ENCODE results near the gene FLVCR2.

FLVCR2 gene

GRCh38 chr14:75649337-75649736 is 70.9 kb downstream of the FLVCR2 start:
- Histone ChIP-seq H3K27me3 (replicated peaks in 2 of 5; ENCODE audit: control insufficient read depth in 4 of 5, insufficient read depth in 5 of 5, low read length in 4 of 5) (no peaks in the 10 kb centered on the region), H3K27ac (ENCODE audit: insufficient read depth in 1 of 2, low read depth in 1 of 2, low read length in 2 of 2, poor library complexity in 1 of 2, severe bottlenecking in 2 of 2) (no peak overlapping the region), H3K4me1 (ENCODE audit: control extremely low read depth in 1 of 4, control insufficient read depth in 4 of 4, insufficient read depth in 4 of 4, low read length in 3 of 4) (no peaks in the 10 kb centered on the region), H3K36me3 (ENCODE audit: control insufficient read depth in 4 of 4, insufficient read depth in 4 of 4, low read length in 3 of 4) (peaks cover 19 to 63% (median 42%) of the 10 kb centered on the region in 4 experiments), H3K9me3 (ENCODE audit: control extremely low read depth in 1 of 5, control insufficient read depth in 4 of 5, insufficient read depth in 2 of 5, low read depth in 1 of 5, low read length in 4 of 5) (no peaks in the 10 kb centered on the region), H3K4me3 (ENCODE audit: control insufficient read depth in 1 of 7, extremely low read depth in 1 of 7, insufficient read depth in 4 of 7, low read depth in 2 of 7, low read length in 6 of 7) (no peak overlapping the region)
- no peak for DNase-seq
- POLR2A ChIA-PET: no interaction called here
- WGBS (ENCODE audit: insufficient coverage): no CpG with 5 or more reads among the region's 1 CpG
- CTCF ChIA-PET: interaction anchor here (0.7 to 9.5 kb wide), 6 partner anchors 7 to 134 kb away, joined by 3 to 221 read pairs (median 3); partner anchors contain the start of gene FLVCR2

- peaks cover 21 to 68% (median 44%) of the 10 kb centered on the region in 4 experiments for H3K36me3 ChIP-seq (ENCODE audit: control insufficient read depth in 4 of 4, insufficient read depth in 4 of 4, low read length in 3 of 4)
- ChIA-PET POLR2A (no interaction called here), CTCF (interaction anchor here (1.1 to 9.5 kb wide), 4 partner anchors 10 to 74 kb away, joined by 3 to 221 read pairs (median 4); partner anchors contain the start of gene FLVCR2)
- 100% methylated on average over 1 of the region's 1 CpG for WGBS (ENCODE audit: insufficient coverage)
- no peaks in the 10 kb centered on the region for H3K27me3 ChIP-seq (replicated peaks in 2 of 5; ENCODE audit: control insufficient read depth in 4 of 5, insufficient read depth in 5 of 5, low read length in 4 of 5)
- no peak overlapping the region for H3K4me3 ChIP-seq (ENCODE audit: control insufficient read depth in 1 of 7, extremely low read depth in 1 of 7, insufficient read depth in 4 of 7, low read depth in 2 of 7, low read length in 6 of 7)
- no peak for DNase-seq
- no peaks in the 10 kb centered on the region for H3K9me3 ChIP-seq (ENCODE audit: control extremely low read depth in 1 of 5, control insufficient read depth in 4 of 5, insufficient read depth in 2 of 5, low read depth in 1 of 5, low read length in 4 of 5)
- H3K27ac ChIP-seq (ENCODE audit: insufficient read depth in 1 of 2, low read depth in 1 of 2, low read length in 2 of 2, poor library complexity in 1 of 2, severe bottlenecking in 2 of 2): no peak overlapping the region
- H3K4me1 ChIP-seq (ENCODE audit: control extremely low read depth in 1 of 4, control insufficient read depth in 4 of 4, insufficient read depth in 4 of 4, low read length in 3 of 4): no peaks in the 10 kb centered on the region
Measured at GRCh38 chr14:75649773-75650172, 71.4 kb downstream of the FLVCR2 start.

- no peaks in the 10 kb centered on the region for H3K27me3 ChIP-seq (replicated peaks in 2 of 5; ENCODE audit: control insufficient read depth in 4 of 5, insufficient read depth in 5 of 5, low read length in 4 of 5)
- 100% methylated on average over 5 of the region's 5 CpGs for WGBS (ENCODE audit: insufficient coverage)
- H3K36me3 ChIP-seq (ENCODE audit: control insufficient read depth in 4 of 4, insufficient read depth in 4 of 4, low read length in 3 of 4): peaks cover 22 to 74% (median 50%) of the 10 kb centered on the region in 4 experiments
- POLR2A ChIA-PET: no interaction called here
- H3K4me3 ChIP-seq (ENCODE audit: control insufficient read depth in 1 of 7, extremely low read depth in 1 of 7, insufficient read depth in 4 of 7, low read depth in 2 of 7, low read length in 6 of 7): no peak overlapping the region
- no peak for DNase-seq
- no peaks in the 10 kb centered on the region for H3K4me1 ChIP-seq (ENCODE audit: control extremely low read depth in 1 of 4, control insufficient read depth in 4 of 4, insufficient read depth in 4 of 4, low read length in 3 of 4)
- CTCF ChIA-PET: interaction anchor here (0.6 to 9.5 kb wide), 5 partner anchors 11 to 111 kb away, joined by 3 to 221 read pairs (median 3); partner anchors contain the start of gene FLVCR2
- H3K9me3 ChIP-seq (ENCODE audit: control extremely low read depth in 1 of 5, control insufficient read depth in 4 of 5, insufficient read depth in 2 of 5, low read depth in 1 of 5, low read length in 4 of 5): no peaks in the 10 kb centered on the region
- H3K27ac ChIP-seq (ENCODE audit: insufficient read depth in 1 of 2, low read depth in 1 of 2, low read length in 2 of 2, poor library complexity in 1 of 2, severe bottlenecking in 2 of 2): no peak overlapping the region
Measured at GRCh38 chr14:75650253-75651058, 72.0 kb downstream of the FLVCR2 start.

GRCh38 chr14:75653563-75653962 is 75.1 kb downstream of the FLVCR2 start:
- POLR2A ChIA-PET: interaction anchor here (0.7 to 1.0 kb wide), 2 partner anchors 32 to 76 kb away, joined by 3 to 6 read pairs; no protein-coding TSS in a partner anchor
- Histone ChIP-seq H3K9me3 (ENCODE audit: control extremely low read depth in 1 of 5, control insufficient read depth in 4 of 5, insufficient read depth in 2 of 5, low read depth in 1 of 5, low read length in 4 of 5) (no peaks in the 10 kb centered on the region), H3K36me3 (ENCODE audit: control insufficient read depth in 4 of 4, insufficient read depth in 4 of 4, low read length in 3 of 4) (peaks cover 23 to 77% (median 51%) of the 10 kb centered on the region in 4 experiments), H3K4me3 (ENCODE audit: control insufficient read depth in 1 of 7, extremely low read depth in 1 of 7, insufficient read depth in 4 of 7, low read depth in 2 of 7, low read length in 6 of 7) (no peak overlapping the region), H3K27me3 (replicated peaks in 2 of 5; ENCODE audit: control insufficient read depth in 4 of 5, insufficient read depth in 5 of 5, low read length in 4 of 5) (no peaks in the 10 kb centered on the region), H3K4me1 (ENCODE audit: control extremely low read depth in 1 of 4, control insufficient read depth in 4 of 4, insufficient read depth in 4 of 4, low read length in 3 of 4) (peaks cover 0 to 3% (median 0%) of the 10 kb centered on the region in 4 experiments), H3K27ac (ENCODE audit: insufficient read depth in 1 of 2, low read depth in 1 of 2, low read length in 2 of 2, poor library complexity in 1 of 2, severe bottlenecking in 2 of 2) (no peak overlapping the region)
- CTCF ChIA-PET: interaction anchor here (0.9 to 9.5 kb wide), 12 partner anchors 30 to 522 kb away, joined by 3 to 221 read pairs (median 4); partner anchors contain the start of gene FLVCR2
- no CpG with 5 or more reads among the region's 1 CpG for WGBS (ENCODE audit: insufficient coverage)
- no peak for DNase-seq

GRCh38 chr14:75654127-75654732 is 75.8 kb downstream of the FLVCR2 start:
- DNase-seq: peak; percentile 61 to 81 (median 72)
- ChIA-PET POLR2A (interaction anchor here (0.7 to 1.0 kb wide), 2 partner anchors 33 to 77 kb away, joined by 3 to 6 read pairs; no protein-coding TSS in a partner anchor), CTCF (interaction anchor here (0.9 to 9.5 kb wide), 16 partner anchors 9 to 523 kb away, joined by 3 to 221 read pairs (median 4); partner anchors contain the start of gene FLVCR2)
- Histone ChIP-seq H3K4me1 (ENCODE audit: control extremely low read depth in 1 of 4, control insufficient read depth in 4 of 4, insufficient read depth in 4 of 4, low read length in 3 of 4) (peaks cover 0 to 8% (median under 1%) of the 10 kb centered on the region in 4 experiments), H3K27me3 (replicated peaks in 2 of 5; ENCODE audit: control insufficient read depth in 4 of 5, insufficient read depth in 5 of 5, low read length in 4 of 5) (no peaks in the 10 kb centered on the region), H3K36me3 (ENCODE audit: control insufficient read depth in 4 of 4, insufficient read depth in 4 of 4, low read length in 3 of 4) (peaks cover 21 to 73% (median 48%) of the 10 kb centered on the region in 4 experiments), H3K4me3 (ENCODE audit: control insufficient read depth in 1 of 7, extremely low read depth in 1 of 7, insufficient read depth in 4 of 7, low read depth in 2 of 7, low read length in 6 of 7) (no peak overlapping the region), H3K9me3 (ENCODE audit: control extremely low read depth in 1 of 5, control insufficient read depth in 4 of 5, insufficient read depth in 2 of 5, low read depth in 1 of 5, low read length in 4 of 5) (no peaks in the 10 kb centered on the region), H3K27ac (ENCODE audit: insufficient read depth in 1 of 2, low read depth in 1 of 2, low read length in 2 of 2, poor library complexity in 1 of 2, severe bottlenecking in 2 of 2) (no peak overlapping the region)
- WGBS (ENCODE audit: insufficient coverage): 14% methylated on average over 4 of the region's 4 CpGs

GRCh38 chr14:75655235-75655634 is 76.8 kb downstream of the FLVCR2 start:
- CTCF ChIA-PET: interaction anchor here (0.6 to 9.5 kb wide), 13 partner anchors 8 to 348 kb away, joined by 3 to 221 read pairs (median 4); partner anchors contain the start of gene FLVCR2
- DNase-seq: no peak
- 0% methylated on average over 1 of the region's 1 CpG for WGBS (ENCODE audit: insufficient coverage)
- peaks cover 0 to 16% (median 7%) of the 10 kb centered on the region in 4 experiments for H3K4me1 ChIP-seq (ENCODE audit: control extremely low read depth in 1 of 4, control insufficient read depth in 4 of 4, insufficient read depth in 4 of 4, low read length in 3 of 4)
- H3K27me3 ChIP-seq (replicated peaks in 2 of 5; ENCODE audit: control insufficient read depth in 4 of 5, insufficient read depth in 5 of 5, low read length in 4 of 5): no peaks in the 10 kb centered on the region
- H3K4me3 ChIP-seq (ENCODE audit: control insufficient read depth in 1 of 7, extremely low read depth in 1 of 7, insufficient read depth in 4 of 7, low read depth in 2 of 7, low read length in 6 of 7): no peak overlapping the region
- POLR2A ChIA-PET: no interaction called here
- no peak overlapping the region for H3K27ac ChIP-seq (ENCODE audit: insufficient read depth in 1 of 2, low read depth in 1 of 2, low read length in 2 of 2, poor library complexity in 1 of 2, severe bottlenecking in 2 of 2)
- peaks cover 18 to 63% (median 41%) of the 10 kb centered on the region in 4 experiments for H3K36me3 ChIP-seq (ENCODE audit: control insufficient read depth in 4 of 4, insufficient read depth in 4 of 4, low read length in 3 of 4)
- no peaks in the 10 kb centered on the region for H3K9me3 ChIP-seq (ENCODE audit: control extremely low read depth in 1 of 5, control insufficient read depth in 4 of 5, insufficient read depth in 2 of 5, low read depth in 1 of 5, low read length in 4 of 5)
